H9 (cell line): ENCODE data around the gene ETV6. TPM values are rescaled to one million over a fixed set of nuclear protein-coding genes. Genes with fewer than 3 reads are reported as not detected.

Source experiments
- DNase-seq: peaks from one replicate; pipeline ENCODE4 v3.0.0-alpha.2; 2017
- H2AFZ ChIP-seq: one replicate; pipeline ENCODE4 v1.6.1; 2013; ENCODE audit warnings: mild to moderate bottlenecking, low read length, control low read depth, moderate library complexity
- H2AK5ac ChIP-seq: 2 replicates; pipeline ENCODE4 v1.6.1; 2013; ENCODE audit warnings: low read length, control low read depth, mixed read lengths; ENCODE audit not compliant: insufficient read length
- H2BK120ac ChIP-seq: one replicate; pipeline ENCODE4 v1.6.1; 2013; ENCODE audit warnings: low read depth, mild to moderate bottlenecking, low read length, control low read depth, inconsistent platforms; ENCODE audit not compliant: poor library complexity, severe bottlenecking
- H2BK12ac ChIP-seq: 2 replicates; pipeline ENCODE4 v1.6.1; 2013; ENCODE audit warnings: low read length, control low read depth, mixed read lengths, low read depth; ENCODE audit not compliant: insufficient read length
- H2BK15ac ChIP-seq: 2 replicates; pipeline ENCODE4 v1.6.1; 2013; ENCODE audit warnings: low read depth, low read length, control low read depth
- H2BK20ac ChIP-seq: one replicate; pipeline ENCODE4 v1.6.1; 2013; ENCODE audit warnings: low read depth, mild to moderate bottlenecking, low read length, control low read depth, inconsistent platforms; ENCODE audit not compliant: poor library complexity, severe bottlenecking
- H2BK5ac ChIP-seq: 2 replicates; pipeline ENCODE4 v1.6.1; 2013; ENCODE audit warnings: low read length, control low read depth, mixed read lengths; ENCODE audit not compliant: insufficient read length
- H3K14ac ChIP-seq: 2 replicates; pipeline ENCODE4 v1.6.1; 2013; ENCODE audit warnings: low read length, control low read depth; ENCODE audit not compliant: insufficient read depth
- H3K18ac ChIP-seq: 2 replicates; pipeline ENCODE4 v1.6.1; 2013; ENCODE audit warnings: low read depth, mild to moderate bottlenecking, mixed read lengths, low read length, control low read depth; ENCODE audit not compliant: insufficient read length
- H3K23ac ChIP-seq: 2 replicates; pipeline ENCODE4 v1.6.1; 2013; ENCODE audit warnings: low read length, control low read depth, mixed read lengths, low read depth; ENCODE audit not compliant: insufficient read length
- H3K23me2 ChIP-seq: 2 replicates; pipeline ENCODE4 v1.6.1; 2013; ENCODE audit warnings: low read depth, mild to moderate bottlenecking, mixed read lengths, low read length, control low read depth; ENCODE audit not compliant: insufficient read length, poor library complexity, severe bottlenecking
- H3K27ac ChIP-seq: 2 replicates; pipeline ENCODE4 v1.5.1; 2013; ENCODE audit warnings: low read length, control low read depth, mixed read lengths, low read depth; ENCODE audit not compliant: insufficient read length
- H3K27me3 ChIP-seq: 2 replicates; pipeline ENCODE4 v1.6.1; 2013; ENCODE audit warnings: low read length, control low read depth, inconsistent platforms; ENCODE audit not compliant: insufficient read depth
- H3K4ac ChIP-seq: 2 replicates; pipeline ENCODE4 v1.6.1; 2013; ENCODE audit warnings: low read depth, mild to moderate bottlenecking, control low read depth, inconsistent platforms, low read length, moderate library complexity
- H3K4me1 ChIP-seq: 2 replicates; pipeline ENCODE4 v1.6.1; 2013; ENCODE audit warnings: low read length, control low read depth, inconsistent platforms; ENCODE audit not compliant: insufficient read depth
- H3K4me2 ChIP-seq: 2 replicates; pipeline ENCODE4 v1.6.1; 2013; ENCODE audit warnings: low read length, control low read depth, mixed read lengths; ENCODE audit not compliant: insufficient read length, insufficient read depth
- H3K56ac ChIP-seq: 2 replicates; pipeline ENCODE4 v1.6.1; 2013; ENCODE audit warnings: low read depth, mild to moderate bottlenecking, mixed read lengths, low read length, control low read depth; ENCODE audit not compliant: insufficient read length
- H3K79me1 ChIP-seq: 2 replicates; pipeline ENCODE4 v1.6.1; 2013; ENCODE audit warnings: low read depth, mild to moderate bottlenecking, moderate library complexity, low read length, control low read depth, inconsistent platforms; ENCODE audit not compliant: insufficient read depth, poor library complexity, severe bottlenecking
- H3K79me2 ChIP-seq: 2 replicates; pipeline ENCODE4 v1.6.1; 2013; ENCODE audit warnings: low read length, control low read depth, inconsistent platforms; ENCODE audit not compliant: insufficient read depth
- H3K9ac ChIP-seq: 2 replicates; pipeline ENCODE4 v1.6.1; 2013; ENCODE audit warnings: low read length, control low read depth, mixed read lengths; ENCODE audit not compliant: insufficient read length; ENCODE audit errors: extremely low read depth
- H3K9me3 ChIP-seq: one replicate; pipeline ENCODE4 v1.6.1; 2013; ENCODE audit warnings: low read depth, low read length, inconsistent platforms; ENCODE audit not compliant: control insufficient read depth
- H3T11ph ChIP-seq: one replicate; pipeline ENCODE4 v1.6.1; 2013; ENCODE audit warnings: mild to moderate bottlenecking, low read length, control low read depth, inconsistent platforms
- H4K20me1 ChIP-seq: one replicate; pipeline ENCODE4 v1.6.1; 2013; ENCODE audit not compliant: control insufficient read depth, insufficient read length, insufficient read depth
- H4K5ac ChIP-seq: 2 replicates; pipeline ENCODE4 v1.6.1; 2013; ENCODE audit warnings: low read depth, mild to moderate bottlenecking, mixed read lengths, low read length, control low read depth; ENCODE audit not compliant: insufficient read length
- H4K8ac ChIP-seq: replicated peaks from 2 replicates; pipeline ENCODE4 v1.6.1; 2013; ENCODE audit warnings: low read length, control low read depth, mixed read lengths, low read depth; ENCODE audit not compliant: insufficient read length
- H4K91ac ChIP-seq: 2 replicates; pipeline ENCODE4 v1.6.1; 2013; ENCODE audit warnings: low read depth, mild to moderate bottlenecking, moderate library complexity, mixed read lengths, low read length, control low read depth; ENCODE audit not compliant: insufficient read length
- H3K27ac Mint-ChIP-seq, 3 experiments: 2 replicates in 2 of 3; 3 replicates in 1 of 3; pipeline ENCODE4 v1.8.0; 2020 to 2021; ENCODE audit warnings: mixed read lengths in 3 of 3, mild to moderate bottlenecking in 1 of 3, moderate library complexity in 1 of 3
- H3K27me3 Mint-ChIP-seq: 2 replicates; pipeline ENCODE4 v1.8.0; 2021; ENCODE audit warnings: low read depth, mild to moderate bottlenecking, moderate library complexity, mixed read lengths
- H3K36me3 Mint-ChIP-seq, 3 experiments: 2 replicates in 2 of 3; 3 replicates in 1 of 3; pipeline ENCODE4 v1.8.0; 2020 to 2021; ENCODE audit warnings: low read depth in 3 of 3, mixed read lengths in 3 of 3; ENCODE audit not compliant: insufficient read depth in 1 of 3
- H3K4me1 Mint-ChIP-seq, 2 experiments: 2 replicates each; pipeline ENCODE4 v1.8.0; 2020; ENCODE audit warnings: mixed read lengths in 2 of 2
- H3K4me3 Mint-ChIP-seq, 2 experiments: 2 replicates in 1 of 2; 3 replicates in 1 of 2; pipeline ENCODE4 v1.8.0; 2020 to 2021; ENCODE audit warnings: mild to moderate bottlenecking in 2 of 2, mixed read lengths in 2 of 2, moderate library complexity in 1 of 2
- H3K9me3 Mint-ChIP-seq, 2 experiments: 2 replicates in 1 of 2; 3 replicates in 1 of 2; pipeline ENCODE4 v1.8.0; 2020; ENCODE audit warnings: mild to moderate bottlenecking in 2 of 2, mixed read lengths in 2 of 2, moderate library complexity in 1 of 2
- CTCF ChIP-seq: fragments of 200-600 bp; sonication (generic); conservative IDR thresholded peaks from 3 replicates; pipeline ENCODE4 v1.8.0; 2021; ENCODE audit warnings: antibody characterized with exemption, mild to moderate bottlenecking
- WGBS: extraction: QIAGEN DNeasy Blood & Tissue Kit; methylation state at CpG from one replicate; pipeline ENCODE4 v1.1.7; 2013; ENCODE audit warnings: missing lambda C conversion rate, low lambda C conversion rate, mixed read lengths; ENCODE audit not compliant: insufficient read length; ENCODE audit errors: extremely low coverage; 5-methylcytosine and 5-hydroxymethylcytosine counted together
- total RNA-seq: library from RNA; stranded (reverse); gene quantifications from 2 replicates; pipeline ENCODE4 v1.2.1, GENCODE V29; 2021

The ETV6 gene
- total RNA-seq, 1 experiment from 2014 or later, result 28.7 TPM

- Histone ChIP-seq H3K23ac (no peak overlapping the region), H4K8ac (no peak overlapping the region), H3K23me2 (no peaks in the 10 kb centered on the region), H2BK15ac (no peak overlapping the region), H2AFZ (no peak overlapping the region), H3K14ac (no peak overlapping the region), H3K4me1 (peaks cover 22% of the 10 kb centered on the region; the same call in 1 of the 2 replicates), H2AK5ac (no peak overlapping the region), H4K5ac (no peak overlapping the region), H4K20me1 (no peaks in the 10 kb centered on the region), H3K18ac (no peak overlapping the region), H3T11ph (no peak overlapping the region), H4K91ac (no peak overlapping the region), H3K79me2 (peaks cover 7% of the 10 kb centered on the region; the same call in 1 of the 2 replicates), H2BK120ac (no peak overlapping the region), H2BK20ac (no peak overlapping the region), H3K27me3 (no peaks in the 10 kb centered on the region), H3K56ac (no peak overlapping the region), H3K4me2 (no peak overlapping the region), H3K79me1 (peaks cover 3% of the 10 kb centered on the region), H3K27ac (no peak overlapping the region), H3K9ac (no peak overlapping the region), H3K4ac (no peak overlapping the region), H3K9me3 (no peaks in the 10 kb centered on the region), H2BK12ac (no peak overlapping the region), H2BK5ac (no peak overlapping the region)
- Mint-ChIP-seq H3K4me1 (peaks cover 52% of the 10 kb centered on the region in 2 experiments), H3K36me3 (no peaks in the 10 kb centered on the region), H3K27me3 (no peaks in the 10 kb centered on the region), H3K27ac (no peak overlapping the region; a peak in 1 of 7 replicates), H3K9me3 (no peaks in the 10 kb centered on the region), H3K4me3 (no peak overlapping the region)
- WGBS, result no CpG with 5 or more reads among the region's 18 CpGs
- no peak for TF ChIP-seq CTCF
- no peak for DNase-seq
Measured at GRCh38 chr12:11672256-11673191, 23.1 kb downstream of the ETV6 start.
